ENCODE data around the gene IL6R. TPM values are rescaled to one million over a fixed set of nuclear protein-coding genes. Genes with fewer than 3 reads are reported as not detected.

The IL6R gene
- total RNA-seq, 4 donors from 2014 or later, result 56.1 to 140 (median 100) TPM

- H3K27me3 ChIP-seq, result no peaks in the 10 kb centered on the region
- no peaks in the 10 kb centered on the region for H3K9me3 ChIP-seq
- H3K4me3 ChIP-seq, result no peak overlapping the region
- H3K27ac ChIP-seq, result peak overlapping the region; percentile 16 to 58 (median 24)
- peaks cover 0 to 38% (median 0%) of the 10 kb centered on the region in 3 donors for H3K36me3 ChIP-seq
- peak in 2 of 3 donors; percentile 51 to 64 for DNase-seq
- H3K4me1 ChIP-seq, result peaks cover 0 to 16% (median 4%) of the 10 kb centered on the region in 4 donors
- TF ChIP-seq, protein P1, sequence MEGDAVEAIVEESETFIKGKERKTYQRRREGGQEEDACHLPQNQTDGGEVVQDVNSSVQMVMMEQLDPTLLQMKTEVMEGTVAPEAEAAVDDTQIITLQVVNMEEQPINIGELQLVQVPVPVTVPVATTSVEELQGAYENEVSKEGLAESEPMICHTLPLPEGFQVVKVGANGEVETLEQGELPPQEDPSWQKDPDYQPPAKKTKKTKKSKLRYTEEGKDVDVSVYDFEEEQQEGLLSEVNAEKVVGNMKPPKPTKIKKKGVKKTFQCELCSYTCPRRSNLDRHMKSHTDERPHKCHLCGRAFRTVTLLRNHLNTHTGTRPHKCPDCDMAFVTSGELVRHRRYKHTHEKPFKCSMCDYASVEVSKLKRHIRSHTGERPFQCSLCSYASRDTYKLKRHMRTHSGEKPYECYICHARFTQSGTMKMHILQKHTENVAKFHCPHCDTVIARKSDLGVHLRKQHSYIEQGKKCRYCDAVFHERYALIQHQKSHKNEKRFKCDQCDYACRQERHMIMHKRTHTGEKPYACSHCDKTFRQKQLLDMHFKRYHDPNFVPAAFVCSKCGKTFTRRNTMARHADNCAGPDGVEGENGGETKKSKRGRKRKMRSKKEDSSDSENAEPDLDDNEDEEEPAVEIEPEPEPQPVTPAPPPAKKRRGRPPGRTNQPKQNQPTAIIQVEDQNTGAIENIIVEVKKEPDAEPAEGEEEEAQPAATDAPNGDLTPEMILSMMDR (IDR thresholded peaks at IDR 0.05), result no peak
- no peak for TF ChIP-seq POLR2A (IDR thresholded peaks at IDR 0.05)
Measured at GRCh38 chr1:154463512-154463990, 58.4 kb downstream of the IL6R start.

GRCh38 chr1:154465621-154466195 is 60.6 kb downstream of the IL6R start:
- Histone ChIP-seq H3K36me3 (peaks cover 0 to 22% (median 0%) of the 10 kb centered on the region in 3 donors), H3K9me3 (no peaks in the 10 kb centered on the region), H3K4me3 (no peak overlapping the region), H3K4me1 (peaks cover 0 to 16% (median 4%) of the 10 kb centered on the region in 4 donors), H3K27ac (peak overlapping the region in 2 of 4 donors; percentile 40 to 58), H3K27me3 (no peaks in the 10 kb centered on the region)
- DNase-seq, result no peak
- TF ChIP-seq, protein P1 (IDR thresholded peaks at IDR 0.05), result no peak
- no peak for TF ChIP-seq POLR2A (IDR thresholded peaks at IDR 0.05)

DNA sequence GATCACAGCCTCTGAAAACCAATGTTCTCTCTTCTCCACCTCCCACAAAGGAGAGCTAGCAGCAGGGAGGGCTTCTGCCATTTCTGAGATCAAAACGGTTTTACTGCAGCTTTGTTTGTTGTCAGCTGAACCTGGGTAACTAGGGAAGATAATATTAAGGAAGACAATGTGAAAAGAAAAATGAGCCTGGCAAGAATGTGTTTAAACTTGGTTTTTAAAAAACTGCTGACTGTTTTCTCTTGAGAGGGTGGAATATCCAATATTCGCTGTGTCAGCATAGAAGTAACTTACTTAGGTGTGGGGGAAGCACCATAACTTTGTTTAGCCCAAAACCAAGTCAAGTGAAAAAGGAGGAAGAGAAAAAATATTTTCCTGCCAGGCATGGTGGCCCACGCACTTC is 61.1 kb downstream of the IL6R start:
- no peaks in the 10 kb centered on the region for H3K27me3 ChIP-seq
- peaks cover 0 to 16% (median 4%) of the 10 kb centered on the region in 4 donors for H3K4me1 ChIP-seq
- no peak overlapping the region for H3K4me3 ChIP-seq
- no peaks in the 10 kb centered on the region for H3K9me3 ChIP-seq
- TF ChIP-seq, protein P1 (IDR thresholded peaks at IDR 0.05), result no peak
- no peak for TF ChIP-seq POLR2A (IDR thresholded peaks at IDR 0.05)
- DNase-seq, result no peak
- peaks cover 0 to 20% (median 0%) of the 10 kb centered on the region in 3 donors for H3K36me3 ChIP-seq
- H3K27ac ChIP-seq, result peak overlapping the region in 1 of 4 donors; percentile 40

DNA sequence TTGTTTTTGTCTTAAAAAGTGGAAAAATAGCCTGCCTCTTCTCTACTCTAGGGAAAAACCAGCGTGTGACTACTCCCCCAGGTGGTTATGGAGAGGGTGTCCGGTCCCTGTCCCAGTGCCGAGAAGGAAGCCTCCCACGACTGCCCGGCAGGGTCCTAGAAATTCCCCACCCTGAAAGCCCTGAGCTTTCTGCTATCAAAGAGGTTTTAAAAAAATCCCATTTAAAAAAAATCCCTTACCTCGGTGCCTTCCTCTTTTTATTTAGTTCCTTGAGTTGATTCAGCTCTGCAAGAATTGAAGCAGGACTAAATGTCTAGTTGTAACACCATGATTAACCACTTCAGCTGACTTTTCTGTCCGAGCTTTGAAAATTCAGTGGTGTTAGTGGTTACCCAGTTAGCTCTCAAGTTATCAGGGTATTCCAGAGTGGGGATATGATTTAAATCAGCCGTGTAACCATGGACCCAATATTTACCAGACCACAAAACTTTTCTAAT is 61.8 kb downstream of the IL6R start:
- Histone ChIP-seq H3K9me3 (no peaks in the 10 kb centered on the region), H3K4me1 (peaks cover 0 to 16% (median 4%) of the 10 kb centered on the region in 4 donors), H3K4me3 (no peak overlapping the region), H3K36me3 (peaks cover 0 to 17% (median 0%) of the 10 kb centered on the region in 3 donors), H3K27me3 (no peaks in the 10 kb centered on the region), H3K27ac (peak overlapping the region in 2 of 4 donors; percentile 7 to 20)
- no peak for TF ChIP-seq POLR2A (IDR thresholded peaks at IDR 0.05)
- TF ChIP-seq, protein P1 (IDR thresholded peaks at IDR 0.05), result peak in 1 of 6 experiments; percentile 9
- no peak for DNase-seq

DNA sequence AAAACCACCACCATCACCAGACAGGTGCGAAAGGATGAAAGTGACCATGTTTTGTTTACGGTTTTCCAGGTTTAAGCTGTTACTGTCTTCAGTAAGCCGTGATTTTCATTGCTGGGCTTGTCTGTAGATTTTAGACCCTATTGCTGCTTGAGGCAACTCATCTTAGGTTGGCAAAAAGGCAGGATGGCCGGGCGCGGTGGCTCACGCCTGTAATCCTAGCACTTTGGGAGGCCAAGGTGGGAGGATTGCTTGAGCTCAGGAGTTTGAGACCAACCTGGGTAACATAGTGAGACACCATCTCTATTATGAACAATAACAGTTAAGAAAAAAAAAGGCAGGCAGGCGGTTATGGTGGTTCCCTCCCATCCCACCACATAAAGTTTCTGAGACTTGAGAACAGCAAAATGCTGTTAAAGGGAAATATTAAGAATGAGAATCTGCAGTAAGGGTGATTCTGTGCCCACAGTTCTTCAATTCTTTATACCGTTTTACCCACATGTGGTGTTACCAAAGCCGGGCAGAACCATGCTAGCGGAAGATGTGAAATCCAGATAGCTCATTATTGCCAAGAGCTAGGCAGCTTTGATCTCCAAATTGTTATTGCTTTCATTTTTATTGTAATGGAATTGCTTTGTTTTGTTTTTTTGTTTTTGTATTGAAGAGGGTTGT is 62.4 kb downstream of the IL6R start:
- H3K27ac ChIP-seq, result no peak overlapping the region
- peaks cover 0 to 11% (median 0%) of the 10 kb centered on the region in 3 donors for H3K36me3 ChIP-seq
- peaks cover 0 to 10% (median 4%) of the 10 kb centered on the region in 4 donors for H3K4me1 ChIP-seq
- no peak overlapping the region for H3K4me3 ChIP-seq
- DNase-seq, result no peak
- H3K9me3 ChIP-seq, result no peaks in the 10 kb centered on the region
- no peaks in the 10 kb centered on the region for H3K27me3 ChIP-seq
- TF ChIP-seq, protein P1 (IDR thresholded peaks at IDR 0.05), result no peak
- TF ChIP-seq POLR2A (IDR thresholded peaks at IDR 0.05), result no peak
